Aorta (tissue), 5 donors: Measurements from ENCODE around the gene ANKRD33B. TPM values are rescaled to one million over a fixed set of nuclear protein-coding genes. Genes with fewer than 3 reads are reported as not detected.
A peak's percentile ranks its signal among the peaks of the same experiment; 100 is the strongest.
"Not testable (repeated sequence)": the region's sequence is repeated elsewhere in the genome, so short reads cannot be mapped to it uniquely, and the experiment has no call there.

ENCODE experiments used
- ATAC-seq: fragments of 200-7000 bp; cut with Tn5 transposase; one replicate; pipeline ENCODE4 v1.9.1; 2022; ENCODE audit warnings: moderate library complexity; ENCODE audit not compliant: low FRiP score
- DNase-seq, 2 donors: peaks; one replicate each; pipeline ENCODE4 v3.0.0-alpha.2; 2020
- H3K27ac ChIP-seq, 2 donors: one replicate each; pipeline ENCODE4 v1.5.1; 2013; ENCODE audit warnings: low read length in 2 of 2, mild to moderate bottlenecking in 2 of 2, moderate library complexity in 2 of 2, control low read depth in 1 of 2, inconsistent platforms in 1 of 2, low read depth in 1 of 2
- H3K27me3 ChIP-seq, 2 donors: one replicate each; pipeline ENCODE4 v1.6.1; 2013; ENCODE audit warnings: control low read depth in 1 of 2, low read length in 1 of 2, mild to moderate bottlenecking in 1 of 2, moderate library complexity in 1 of 2; ENCODE audit not compliant: insufficient read depth in 2 of 2, control insufficient read depth in 1 of 2
- H3K36me3 ChIP-seq, 2 donors: one replicate each; pipeline ENCODE4 v1.6.1; 2013; ENCODE audit warnings: control low read depth in 1 of 2, low read length in 1 of 2, mild to moderate bottlenecking in 1 of 2; ENCODE audit not compliant: insufficient read depth in 2 of 2, control insufficient read depth in 1 of 2
- H3K4me1 ChIP-seq, 2 donors: one replicate each; pipeline ENCODE4 v1.6.1; 2013; ENCODE audit warnings: low read length in 2 of 2, control low read depth in 1 of 2, mild to moderate bottlenecking in 1 of 2, moderate library complexity in 1 of 2; ENCODE audit not compliant: insufficient read depth in 2 of 2, control insufficient read depth in 1 of 2
- H3K4me3 ChIP-seq, 2 donors: one replicate each; pipeline ENCODE4 v1.5.1; 2013; ENCODE audit warnings: low read length in 2 of 2, control low read depth in 1 of 2, mild to moderate bottlenecking in 1 of 2
- H3K9me3 ChIP-seq: one replicate; pipeline ENCODE4 v1.6.1; 2013; ENCODE audit warnings: mild to moderate bottlenecking, low read length; ENCODE audit not compliant: control insufficient read depth
- WGBS, 2 donors: extraction: QIAGEN DNeasy Blood & Tissue Kit; methylation state at CpG; one replicate each; pipeline ENCODE4 v1.1.7; 2013; 5-methylcytosine and 5-hydroxymethylcytosine counted together
- intact Hi-C, 2 donors: fragments of 100-400 bp; cut with DNase I; formaldehyde crosslinking; loops; one replicate each; pipeline versions ENCODE4 v1.14.2 to v1.15.0; 2022
- polyA plus RNA-seq, 2 donors: library from polyadenylated mRNA; stranded (reverse); fragments of 200-250 nt; gene quantifications; one replicate each; pipeline ENCODE4 v1.2.3, GENCODE V29; 2013
- total RNA-seq, 2 donors: library from RNA; stranded (reverse); fragmentation: NEBNext Ultra II Directional; extraction: Animal tissue kit (Norgen Biotek cat#: 25700); gene quantifications; one replicate each; pipeline ENCODE4 v1.2.1, GENCODE V29; 2021
- donor health status: healthy with polysubstance abuse.
- donor health status: Bipolar disorder and iron deficiency.
- donor health status: DM: no; HTN: no; CAD: no.
- donor health status: DM: no; HTN: no; CAD: no.
- donor health status: DM: yes; HTN: yes; CAD: no.

ANKRD33B gene
- total and polyA plus RNA-seq, 4 donors = 0.75 to 4.9 (median 3.3) TPM

DNA sequence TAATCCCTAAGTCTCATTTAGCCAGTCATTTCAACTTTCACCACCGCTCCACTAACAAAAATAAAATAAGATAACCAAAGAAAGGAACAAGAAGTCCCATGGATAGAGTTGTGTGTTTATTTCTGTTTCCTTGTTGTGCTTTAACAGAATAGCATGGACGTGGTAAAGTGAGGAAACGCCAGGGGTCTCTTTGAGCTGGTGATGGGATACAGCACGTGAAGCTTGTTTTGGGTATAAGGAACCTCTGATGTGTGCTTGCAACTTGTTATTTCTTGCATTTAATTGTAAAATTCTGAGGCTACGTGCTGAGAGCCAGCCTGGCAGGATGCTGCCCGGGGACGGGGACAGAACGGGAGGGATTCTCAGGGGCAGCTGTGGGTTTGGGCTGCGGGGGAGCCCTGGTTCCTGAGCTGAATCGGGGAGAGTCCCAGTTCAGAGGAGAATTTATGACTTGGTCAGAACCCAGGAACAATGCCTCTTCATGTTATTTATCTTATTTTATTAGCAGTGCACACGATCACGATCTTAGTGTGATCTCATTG, 63.4 kb downstream of the ANKRD33B start:
- no peaks in the 10 kb centered on the region for H3K9me3 ChIP-seq
- H3K36me3 ChIP-seq = no peaks in the 10 kb centered on the region
- peak; percentile 9 for ATAC-seq
- H3K4me3 ChIP-seq = peak overlapping the region in 1 of 2 donors; percentile 15
- DNase-seq = no peak
- no peaks in the 10 kb centered on the region for H3K27me3 ChIP-seq
- peak overlapping the region; percentile 2 to 46 for H3K27ac ChIP-seq
- intact Hi-C loops = loop anchor here (5.0 to 10.0 kb wide), 2 partner anchors 342 to 345 kb away; no protein-coding TSS in a partner anchor
- H3K4me1 ChIP-seq = no peaks in the 10 kb centered on the region
- 2 to 3% methylated on average over 12 of the region's 12 CpGs for WGBS, 2 donors

DNA sequence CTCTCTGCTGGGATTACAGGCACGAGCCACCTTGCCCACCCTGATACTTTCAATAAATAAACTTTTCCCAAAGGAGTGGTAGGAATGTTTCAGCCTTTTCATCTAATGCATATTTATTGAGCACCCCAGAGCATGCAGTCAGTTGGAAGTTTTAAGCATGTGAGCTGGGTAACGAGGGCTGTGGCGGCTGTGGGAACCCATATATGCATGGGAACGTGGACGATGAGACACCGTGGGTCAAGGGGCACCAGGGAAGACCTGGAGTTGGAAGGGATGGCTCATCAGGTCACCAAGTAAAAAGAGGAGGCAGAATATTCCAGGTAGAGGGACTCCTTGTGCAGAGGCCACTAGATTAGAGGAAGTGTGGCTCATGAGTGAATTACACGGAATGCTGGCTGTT, 64.7 kb downstream of the ANKRD33B start:
- ATAC-seq (no peak), DNase-seq (no peak)
- Histone ChIP-seq H3K9me3 (no peaks in the 10 kb centered on the region), H3K36me3 (no peaks in the 10 kb centered on the region), H3K27me3 (no peaks in the 10 kb centered on the region), H3K27ac (no peak overlapping the region), H3K4me1 (no peaks in the 10 kb centered on the region), H3K4me3 (no peak overlapping the region)
- WGBS, 2 donors = 91% methylated on average over 7 of the region's 7 CpGs
- intact Hi-C loops = loop anchor here (1.0 to 10.0 kb wide), 4 partner anchors 175 to 346 kb away; no protein-coding TSS in a partner anchor

DNA sequence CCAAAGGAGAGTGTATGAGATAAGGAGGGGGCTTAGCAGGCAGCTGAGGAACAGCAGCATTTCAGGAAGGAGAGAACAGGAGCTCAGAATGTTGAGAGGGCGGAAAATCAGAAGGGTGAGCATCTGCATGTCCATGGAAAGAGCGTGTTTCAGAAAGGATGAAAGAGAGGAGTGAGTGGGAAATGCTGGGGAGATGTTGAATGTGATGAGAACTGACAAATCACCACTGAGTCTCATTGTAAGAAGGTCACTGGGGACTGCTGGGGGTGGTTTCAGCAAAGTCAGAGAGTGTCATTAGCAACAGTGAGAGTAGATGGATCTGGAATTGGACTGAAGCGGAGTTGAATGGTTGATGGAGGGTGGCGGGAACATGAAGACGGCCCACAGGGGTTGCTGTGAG, 65.8 kb downstream of the ANKRD33B start:
- intact Hi-C loops = loop anchor here (2.0 to 10.0 kb wide), 3 partner anchors 177 to 347 kb away; no protein-coding TSS in a partner anchor
- Histone ChIP-seq H3K4me1 (no peaks in the 10 kb centered on the region), H3K27me3 (no peaks in the 10 kb centered on the region), H3K4me3 (no peak overlapping the region), H3K36me3 (no peaks in the 10 kb centered on the region), H3K9me3 (no peaks in the 10 kb centered on the region), H3K27ac (no peak overlapping the region)
- ATAC-seq (no peak), DNase-seq (no peak)
- 80 to 97% methylated on average over 5 of the region's 5 CpGs for WGBS, 2 donors

DNA sequence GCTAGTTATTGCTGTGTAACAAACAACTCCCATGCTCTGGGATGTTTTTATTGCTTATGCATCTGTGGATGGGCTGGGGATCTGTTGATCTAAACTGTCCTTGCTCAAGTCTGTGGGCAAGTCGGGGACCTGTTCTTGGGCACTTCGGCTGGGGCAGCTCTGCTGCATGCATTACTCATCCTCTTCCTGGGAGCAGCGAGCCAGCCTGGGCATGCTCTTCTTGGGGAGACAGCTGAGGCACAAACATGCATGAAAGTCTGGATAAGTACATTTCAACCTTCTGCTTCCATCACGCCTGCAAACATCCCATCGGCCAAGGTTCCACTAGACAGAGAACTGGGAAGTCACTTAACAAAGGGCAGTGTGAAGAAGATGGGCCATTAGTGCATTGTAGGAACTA, 66.3 kb downstream of the ANKRD33B start:
- Histone ChIP-seq H3K9me3 (no peaks in the 10 kb centered on the region), H3K4me3 (no peak overlapping the region), H3K27me3 (no peaks in the 10 kb centered on the region), H3K36me3 (no peaks in the 10 kb centered on the region), H3K4me1 (no peaks in the 10 kb centered on the region), H3K27ac (no peak overlapping the region)
- no peak for DNase-seq
- 90 to 94% methylated on average over 5 of the region's 5 CpGs for WGBS, 2 donors
- no peak for ATAC-seq
- intact Hi-C loops = no loop called here

DNA sequence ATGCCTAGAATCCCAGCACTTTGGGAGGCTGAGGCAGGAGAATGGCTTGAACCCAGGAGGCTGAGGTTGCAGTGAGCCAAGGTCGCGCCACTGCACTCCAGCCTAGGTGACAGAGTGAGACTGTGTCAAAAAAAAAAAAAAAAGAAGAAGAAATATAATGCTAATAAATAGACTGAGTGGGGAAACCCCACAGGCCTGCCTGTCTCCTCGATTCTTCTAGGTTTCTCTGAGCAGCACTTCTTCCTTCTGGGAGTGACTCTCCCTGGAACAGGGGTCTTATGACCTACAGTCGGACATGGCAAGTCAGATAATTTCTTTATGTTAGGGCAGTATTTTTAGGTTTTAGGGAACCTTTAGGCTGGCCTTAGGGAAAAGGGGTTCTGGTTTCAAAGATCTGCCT, 66.9 kb downstream of the ANKRD33B start:
- H3K4me1 ChIP-seq, intact Hi-C loops, ATAC-seq, H3K4me3 ChIP-seq, H3K9me3 ChIP-seq, H3K36me3 ChIP-seq, H3K27ac ChIP-seq, H3K27me3 ChIP-seq, DNase-seq: not testable (repeated sequence)
- 48 to 92% methylated on average over 2 to 4 of the region's 4 CpGs for WGBS, 2 donors

DNA sequence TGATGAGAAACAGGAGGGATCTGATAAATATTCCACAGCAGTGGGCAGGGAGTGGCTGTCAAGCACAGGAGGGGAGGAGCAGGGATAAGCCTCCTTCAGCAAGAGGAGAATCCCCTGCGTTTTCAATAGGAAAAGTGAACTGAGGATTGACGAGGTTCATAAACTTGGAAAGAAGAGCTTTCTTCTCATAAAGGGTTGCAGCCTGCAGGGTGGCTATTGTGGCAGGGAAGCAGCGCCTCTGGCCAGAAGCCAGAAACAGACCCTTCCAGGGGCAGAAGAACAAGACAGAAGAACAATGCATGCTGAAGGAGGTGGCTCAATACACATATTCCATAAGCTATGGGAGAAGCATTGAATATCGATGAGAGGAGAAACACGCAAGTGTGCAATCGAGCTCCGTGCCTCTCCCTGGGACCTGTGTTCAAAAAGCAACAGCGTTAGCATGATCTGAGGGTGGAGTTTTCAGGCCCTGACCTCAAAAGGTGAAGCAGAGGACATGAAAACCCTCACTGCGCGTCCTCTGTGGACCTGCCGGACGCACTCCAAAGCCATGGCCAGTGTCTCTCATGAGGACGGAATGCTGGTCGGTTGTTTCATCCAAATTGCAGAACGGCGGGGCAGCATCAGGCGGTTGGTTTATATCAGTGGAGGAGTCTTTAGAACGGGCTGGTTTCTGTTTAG, 67.6 kb downstream of the ANKRD33B start:
- H3K27me3 ChIP-seq = no peaks in the 10 kb centered on the region

DNA sequence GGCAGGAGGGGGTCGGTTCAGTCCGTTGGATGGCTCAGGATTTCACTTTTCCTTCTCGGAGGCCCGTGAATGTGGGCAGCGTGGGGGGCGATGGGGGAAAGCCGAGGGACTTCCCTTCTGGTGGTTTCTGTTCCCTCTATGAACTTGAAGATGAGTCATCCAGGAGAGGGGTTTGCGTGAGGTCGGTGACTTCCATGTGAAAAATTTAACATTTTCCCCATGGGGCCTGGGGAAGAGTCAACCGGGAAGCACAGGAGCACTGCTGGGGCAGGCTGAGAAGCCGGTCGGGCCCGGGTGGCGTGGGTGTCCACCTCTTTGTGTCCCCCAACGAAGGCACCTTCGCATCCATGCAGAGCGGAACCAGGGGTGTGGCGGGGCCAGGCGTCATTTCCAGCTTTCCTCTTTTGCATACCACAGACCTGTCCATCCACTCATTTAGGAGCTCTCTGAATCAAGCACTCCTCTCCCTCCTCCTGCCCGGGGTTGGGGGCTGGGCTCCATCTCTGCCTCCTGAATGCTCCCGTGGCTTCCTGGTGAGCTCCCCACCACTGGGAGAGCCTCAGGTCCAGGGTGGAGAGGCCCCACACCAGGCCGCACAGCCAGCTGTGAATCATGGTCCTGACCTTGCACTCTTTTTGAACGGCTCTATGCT, 68.4 kb downstream of the ANKRD33B start:
- no peaks in the 10 kb centered on the region for H3K9me3 ChIP-seq
- no peaks in the 10 kb centered on the region for H3K4me1 ChIP-seq
- H3K36me3 ChIP-seq = no peaks in the 10 kb centered on the region
- H3K4me3 ChIP-seq = no peak overlapping the region
- H3K27ac ChIP-seq = no peak overlapping the region
- DNase-seq (peak in 1 of 2 donors; percentile 61), ATAC-seq (no peak)
- intact Hi-C loops = no loop called here
- 83 to 85% methylated on average over 22 to 23 of the region's 23 CpGs for WGBS, 2 donors
- H3K27me3 ChIP-seq = no peaks in the 10 kb centered on the region

More for the DNA sequence above, 67.6 kb downstream of the ANKRD33B start:
- DNase-seq (no peak), ATAC-seq (no peak)
- Histone ChIP-seq H3K9me3 (no peaks in the 10 kb centered on the region), H3K27ac (no peak overlapping the region), H3K4me3 (no peak overlapping the region), H3K4me1 (no peaks in the 10 kb centered on the region), H3K36me3 (no peaks in the 10 kb centered on the region)
- 91% methylated on average over 18 of the region's 18 CpGs for WGBS, 2 donors
- intact Hi-C loops = no loop called here

DNA sequence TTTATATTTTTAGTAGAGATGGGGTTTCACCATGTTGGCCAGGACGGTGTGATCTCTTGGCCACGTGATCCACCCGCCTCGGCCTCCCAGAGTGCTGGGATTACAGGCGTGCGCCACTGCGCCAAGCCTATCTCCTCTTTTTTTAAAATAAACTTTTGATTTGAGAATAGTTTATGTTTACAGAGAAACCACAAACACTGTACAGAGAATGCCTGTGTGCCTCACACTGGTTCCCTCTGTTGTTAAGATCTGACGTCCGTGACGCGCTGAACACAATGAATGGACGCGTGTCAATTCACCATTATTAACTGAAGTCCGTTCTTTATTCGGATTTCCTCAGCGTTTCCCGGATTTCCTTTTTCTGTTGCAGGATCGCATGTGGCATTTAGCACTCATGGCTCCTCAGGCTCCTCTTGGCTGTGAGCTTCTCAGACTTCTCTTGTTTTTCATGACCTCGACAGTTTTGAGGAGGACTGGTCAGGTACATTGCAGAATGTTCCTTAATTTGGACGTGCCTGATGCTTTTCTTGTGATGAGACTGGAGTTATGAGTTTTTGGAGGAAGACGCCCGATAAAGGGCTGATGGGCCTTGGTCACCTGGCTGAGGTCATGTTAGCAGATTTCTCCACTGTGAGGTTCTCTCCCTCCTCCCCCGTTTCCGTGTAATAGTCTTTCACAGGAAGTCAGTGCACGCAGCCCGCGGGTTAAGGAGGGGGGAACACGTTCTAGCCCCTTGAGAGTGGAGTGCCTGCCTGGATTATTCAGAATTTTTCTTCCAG, 69.6 kb downstream of the ANKRD33B start:
- WGBS, 2 donors = 85 to 89% methylated on average over 28 of the region's 28 CpGs
- Histone ChIP-seq H3K9me3 (no peaks in the 10 kb centered on the region), H3K4me3 (no peak overlapping the region), H3K27me3 (no peaks in the 10 kb centered on the region), H3K36me3 (no peaks in the 10 kb centered on the region), H3K27ac (no peak overlapping the region), H3K4me1 (no peaks in the 10 kb centered on the region)
- intact Hi-C loops = no loop called here
- ATAC-seq = no peak
- no peak for DNase-seq
